Calu3 (cell line): ENCODE results near the gene PHGDH. TPM values are rescaled to one million over a fixed set of nuclear protein-coding genes. Genes with fewer than 3 reads are reported as not detected.

Experiments
- BruUV-seq: library from RNA; stranded (reverse); fragments of 400-500 nt; replicated peaks from 2 replicates; lab custom pipeline; 2021; lab: Mats Ljungman, UMichigan
- CTCF ChIA-PET: fragments of 300-600 bp; sonication (Branson Sonifier 250); formaldehyde crosslinking; loops from one replicate; lab custom pipeline; 2022; ENCODE audit warnings: antibody characterized with exemption; lab: Charles Lee
- DNase-seq: peaks from one replicate; pipeline ENCODE4 v3.0.0; 2022
- H3K27ac Mint-ChIP-seq: one replicate; pipeline ENCODE4 v1.8.0; 2022; ENCODE audit warnings: mixed read lengths; ENCODE audit not compliant: unreplicated experiment
- H3K27me3 Mint-ChIP-seq: one replicate; pipeline ENCODE4 v1.8.0; 2022; ENCODE audit warnings: mixed read lengths; ENCODE audit not compliant: unreplicated experiment
- H3K36me3 Mint-ChIP-seq: one replicate; pipeline ENCODE4 v1.8.0; 2022; ENCODE audit warnings: mild to moderate bottlenecking, moderate library complexity, mixed read lengths; ENCODE audit not compliant: insufficient read depth, unreplicated experiment
- H3K4me1 Mint-ChIP-seq: one replicate; pipeline ENCODE4 v1.8.0; 2022; ENCODE audit warnings: mild to moderate bottlenecking, low read depth, mixed read lengths; ENCODE audit not compliant: unreplicated experiment
- H3K4me3 Mint-ChIP-seq: one replicate; pipeline ENCODE4 v1.8.0; 2022; ENCODE audit warnings: mild to moderate bottlenecking, low read depth, moderate library complexity, mixed read lengths; ENCODE audit not compliant: unreplicated experiment
- H3K9me3 Mint-ChIP-seq: one replicate; pipeline ENCODE4 v1.8.0; 2022; ENCODE audit warnings: low read depth, mixed read lengths; ENCODE audit not compliant: unreplicated experiment
- CTCF ChIP-seq: fragments of 200-600 bp; IDR thresholded peaks from one replicate; pipeline ENCODE4 v1.8.0; 2022; ENCODE audit warnings: antibody characterized with exemption; ENCODE audit not compliant: unreplicated experiment
- intact Hi-C: fragments of 100-400 bp; cut with micrococcal nuclease; formaldehyde crosslinking; loops from one replicate; pipeline ENCODE4 v1.10.0; 2022; ENCODE audit not compliant: unreplicated experiment
- total RNA-seq: library from RNA; stranded (reverse); gene quantifications from 2 replicates; pipeline ENCODE4 v1.2.3, GENCODE V29; 2022

PHGDH gene
- total RNA-seq, 1 experiment from 2014 or later, result 199 TPM

GRCh38 chr1:119670898-119671297 lies 40.8 kb upstream of the PHGDH start:
- Mint-ChIP-seq H3K9me3 (peaks cover 3% of the 10 kb centered on the region), H3K4me1 (peaks cover 41% of the 10 kb centered on the region), H3K36me3 (peaks cover 9% of the 10 kb centered on the region), H3K27ac (no peak overlapping the region), H3K4me3 (no peak overlapping the region), H3K27me3 (no peaks in the 10 kb centered on the region)
- no TSS peak for BruUV-seq
- no peak for TF ChIP-seq CTCF
- intact Hi-C loops, result loop anchor here (10.0 kb wide), 1 partner anchor 64 kb away; no protein-coding TSS in a partner anchor
- DNase-seq, result no peak
- CTCF ChIA-PET, result no interaction called here

GRCh38 chr1:119673171-119673940 lies 38.4 kb upstream of the PHGDH start:
- Mint-ChIP-seq H3K36me3 (peaks cover 9% of the 10 kb centered on the region), H3K9me3 (peaks cover 3% of the 10 kb centered on the region), H3K27me3 (no peaks in the 10 kb centered on the region), H3K4me3 (peak overlapping the region; percentile 62), H3K4me1 (peaks cover 49% of the 10 kb centered on the region), H3K27ac (peak overlapping the region; percentile 88)
- no TSS peak for BruUV-seq
- intact Hi-C loops, result loop anchor here (10.0 kb wide), 1 partner anchor 61 kb away; no protein-coding TSS in a partner anchor
- CTCF ChIA-PET, result interaction anchor here (2.3 to 2.8 kb wide), 2 partner anchors 13 to 26 kb away, joined by 7 to 31 read pairs; partner anchors contain the start of gene ZNF697
- no peak for TF ChIP-seq CTCF
- DNase-seq, result no peak

DNA sequence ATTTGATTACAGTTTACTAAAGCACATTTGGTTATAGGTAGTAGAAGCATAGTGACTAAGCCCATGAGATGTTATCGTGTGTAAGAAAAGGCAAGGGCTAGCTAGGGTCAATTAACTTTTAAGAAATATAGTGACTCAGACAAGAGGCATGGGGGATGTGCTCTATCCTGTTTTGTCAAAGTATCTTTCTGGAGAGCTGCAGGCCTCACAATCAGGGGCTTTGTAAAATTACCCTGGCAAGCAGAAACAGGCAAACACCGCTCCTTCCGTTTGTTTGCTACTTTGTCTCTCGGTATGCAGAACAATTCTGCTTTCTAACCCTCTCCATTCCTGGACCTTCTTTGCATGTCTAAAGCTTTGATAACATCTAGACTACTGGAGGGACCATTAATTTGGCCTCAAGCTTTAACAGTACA lies 37.6 kb upstream of the PHGDH start:
- H3K27ac Mint-ChIP-seq, result peak overlapping the region; percentile 88
- BruUV-seq, result no TSS peak
- peaks cover 3% of the 10 kb centered on the region for H3K9me3 Mint-ChIP-seq
- H3K4me3 Mint-ChIP-seq, result peak overlapping the region; percentile 62
- no peak for TF ChIP-seq CTCF
- H3K27me3 Mint-ChIP-seq, result no peaks in the 10 kb centered on the region
- DNase-seq, result no peak
- H3K36me3 Mint-ChIP-seq, result peaks cover 9% of the 10 kb centered on the region
- H3K4me1 Mint-ChIP-seq, result peaks cover 49% of the 10 kb centered on the region
- CTCF ChIA-PET, result interaction anchor here (0.7 to 2.8 kb wide), 6 partner anchors 13 to 63 kb away, joined by 3 to 31 read pairs (median 13); partner anchors contain the start of gene ZNF697
- intact Hi-C loops, result loop anchor here (2.0 to 10.0 kb wide), 2 partner anchors 25 to 61 kb away; partner anchors contain the start of gene ZNF697

DNA sequence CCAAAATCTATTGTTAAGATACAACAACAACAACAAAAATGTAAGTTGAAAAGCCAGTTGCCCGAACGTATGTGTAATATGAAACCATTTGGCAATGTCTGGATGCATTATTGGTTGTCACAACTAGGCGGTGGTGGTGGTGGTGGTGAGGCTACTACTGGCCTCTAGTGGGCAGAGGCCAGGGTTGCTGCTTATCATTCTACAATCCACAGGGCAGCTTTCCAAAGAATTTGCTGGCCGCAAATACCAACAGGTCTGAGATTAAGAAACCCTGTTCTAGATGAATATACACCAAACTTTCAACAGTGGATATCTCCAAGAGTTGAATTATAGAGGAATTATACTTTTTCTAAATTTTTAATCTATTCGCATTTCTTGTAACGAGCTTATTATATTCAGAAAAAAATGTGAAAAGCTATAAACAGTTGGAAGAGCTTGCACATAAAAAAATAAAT lies 36.9 kb upstream of the PHGDH start:
- Mint-ChIP-seq H3K27me3 (no peaks in the 10 kb centered on the region), H3K27ac (peak overlapping the region; percentile 88), H3K9me3 (peaks cover under 1% of the 10 kb centered on the region), H3K4me3 (peak overlapping the region; percentile 62), H3K4me1 (peaks cover 44% of the 10 kb centered on the region), H3K36me3 (peaks cover 9% of the 10 kb centered on the region)
- intact Hi-C loops, result loop anchor here (1.0 to 10.0 kb wide), 3 partner anchors 26 to 62 kb away; partner anchors contain the start of gene ZNF697
- no TSS peak for BruUV-seq
- CTCF ChIA-PET, result interaction anchor here (0.7 to 2.8 kb wide), 9 partner anchors 12 to 63 kb away, joined by 3 to 31 read pairs (median 7); partner anchors contain the start of genes PHGDH and ZNF697
- TF ChIP-seq CTCF, result peak; percentile 60
- DNase-seq, result peak; percentile 71
